GM12878 (cell line): ENCODE measurements around the gene RYR2.

Experiments used
- CHD1 ChIP-seq: IDR thresholded peaks from 2 replicates; pipeline ENCODE4 v1.6.1; 2012; ENCODE audit warnings: low read depth, low read length, improper control_type of control experiment
- CHD2 ChIP-seq: IDR thresholded peaks from 2 replicates; pipeline ENCODE4 v1.6.1; 2011; ENCODE audit warnings: low read depth, low read length, improper control_type of control experiment, borderline replicate concordance
- CTCF ChIP-seq, 3 experiments: IDR thresholded peaks in 2 of 3; conservative IDR thresholded peaks in 1 of 3; 2 replicates each; pipeline ENCODE4 v1.5.1; 2011; ENCODE audit warnings: low read depth in 3 of 3, low read length in 3 of 3, mild to moderate bottlenecking in 3 of 3, control low read depth in 2 of 3, moderate library complexity in 2 of 3, inconsistent platforms in 1 of 3, mixed read lengths in 1 of 3; ENCODE audit not compliant: control insufficient read depth in 2 of 3, insufficient read depth in 1 of 3; ENCODE audit errors: extremely low read depth in 1 of 3
- EGR1 ChIP-seq, 2 experiments: IDR thresholded peaks; 1 replicate in 1 of 2; 2 replicates in 1 of 2; pipeline ENCODE4 v1.6.1; 2011 to 2012; ENCODE audit warnings: low read depth in 2 of 2, low read length in 2 of 2, borderline replicate concordance in 1 of 2, mild to moderate bottlenecking in 1 of 2, moderate library complexity in 1 of 2
- HDAC6 ChIP-seq: fragments of 200-600 bp; sonication (generic); IDR thresholded peaks from one replicate; pipeline ENCODE4 v1.8.0; 2017; ENCODE audit warnings: antibody characterized with exemption; ENCODE audit not compliant: unreplicated experiment
- JUNB ChIP-seq: IDR thresholded peaks from 2 replicates; pipeline ENCODE4 v1.6.1; 2016; ENCODE audit warnings: antibody characterized with exemption, mild to moderate bottlenecking
- KAT2A ChIP-seq: conservative IDR thresholded peaks from 2 replicates; pipeline ENCODE4 v1.6.1; 2011; ENCODE audit warnings: low read depth, low read length; ENCODE audit not compliant: control insufficient read depth
- NFYB ChIP-seq: IDR thresholded peaks from 2 replicates; pipeline ENCODE4 v1.6.1; 2011; ENCODE audit warnings: low read depth, mild to moderate bottlenecking, low read length, improper control_type of control experiment, moderate library complexity; ENCODE audit not compliant: insufficient read depth
- RAD51 ChIP-seq: fragments of 450-650 bp; IDR thresholded peaks from 2 replicates; pipeline ENCODE4 v1.6.1; 2016; ENCODE audit warnings: moderate library complexity, mild to moderate bottlenecking, inconsistent platforms
- TARDBP ChIP-seq: IDR thresholded peaks from 2 replicates; pipeline ENCODE4 v1.6.1; 2016; ENCODE audit warnings: borderline replicate concordance
- WRNIP1 ChIP-seq: IDR thresholded peaks from 2 replicates; pipeline ENCODE4 v1.6.1; 2011; ENCODE audit warnings: low read depth, low read length, improper control_type of control experiment, borderline replicate concordance
- ZBTB33 ChIP-seq: fragments of 450-650 bp; IDR thresholded peaks from 2 replicates; pipeline ENCODE4 v1.6.1; 2017; ENCODE audit warnings: mild to moderate bottlenecking

- TF ChIP-seq KAT2A (no peak), HDAC6 (no peak), ZBTB33 (no peak), CHD2 (no peak), CTCF (IDR thresholded peaks at IDR 0.05 in 2 of 3, conservative IDR thresholded peaks at IDR 0.05 in 1 of 3; ENCODE audit: control insufficient read depth in 2 of 3, extremely low read depth in 1 of 3, insufficient read depth in 1 of 3, low read depth in 3 of 3, low read length in 3 of 3) (no peak), EGR1 (IDR thresholded peaks at IDR 0.05; ENCODE audit: borderline replicate concordance in 1 of 2, low read depth in 2 of 2, low read length in 2 of 2) (no peak), TARDBP (no peak), CHD1 (no peak), WRNIP1 (no peak), JUNB (no peak), RAD51 (no peak), NFYB (no peak)
Measured at GRCh38 chr1:237342730-237343129, 300.7 kb downstream of the RYR2 start.
